SK-N-SH (cell line): ENCODE data around the gene C12orf75. TPM values are rescaled to one million over a fixed set of nuclear protein-coding genes. Genes with fewer than 3 reads are reported as not detected.

Experiments
- CTCF ChIA-PET: fragments of 300-600, 350-600 bp; formaldehyde crosslinking; extraction: SDS; loops from one replicate; lab custom pipeline; 2021; lab: Yijun Ruan, JAX
- POLR2A ChIA-PET: fragments of 350-600 bp; sonication (Branson Sonifier 250); formaldehyde crosslinking; extraction: SDS; loops from one replicate; lab custom pipeline; 2020; ENCODE audit warnings: antibody characterized with exemption, inconsistent platforms; lab: Yijun Ruan, JAX
- DNase-seq: peaks from one replicate; pipeline ENCODE4 v3.0.0; 2012
- H2AFZ ChIP-seq: fragments of 200-600 bp; sonication (generic); 2 replicates; pipeline ENCODE4 v1.8.1; 2016; ENCODE audit warnings: antibody characterized with exemption, mild to moderate bottlenecking, low read depth
- H3F3A ChIP-seq: fragments of 200-600 bp; sonication (generic); replicated peaks from 2 replicates; pipeline ENCODE3; 2016; ENCODE audit warnings: antibody characterized with exemption, mild to moderate bottlenecking; ENCODE audit not compliant: insufficient read depth
- H3K27ac ChIP-seq, 2 experiments: fragments of 200-500 bp in 1 of 2; fragments of 200-600 bp in 1 of 2; sonication (Bioruptor generic) in 1 of 2; sonication (generic), shearing (Covaris generic) in 1 of 2; 2 replicates each; pipeline versions ENCODE4 v1.5.1 to v1.6.1; 2014 to 2016; ENCODE audit warnings: low read depth in 2 of 2, inconsistent platforms in 1 of 2, low read length in 1 of 2, mild to moderate bottlenecking in 1 of 2, mixed read lengths in 1 of 2
- H3K27me3 ChIP-seq: fragments of 200-600 bp; sonication (generic), shearing (Covaris generic); 2 replicates; pipeline ENCODE4 v1.6.1; 2016; ENCODE audit warnings: mixed run types; ENCODE audit not compliant: insufficient read depth
- H3K36me3 ChIP-seq, 2 experiments: fragments of 200-500 bp in 1 of 2; fragments of 200-600 bp in 1 of 2; sonication (Bioruptor generic) in 1 of 2; sonication (generic) in 1 of 2; replicated peaks in 1 of 2; 2 replicates each; pipeline versions ENCODE3 to v1.5.1; 2014 to 2016; ENCODE audit warnings: low read length in 1 of 2, mild to moderate bottlenecking in 1 of 2; ENCODE audit not compliant: insufficient read depth in 2 of 2, control insufficient read depth in 1 of 2
- H3K4me1 ChIP-seq, 2 experiments: fragments of 200-500 bp in 1 of 2; fragments of 200-600 bp in 1 of 2; sonication (Bioruptor generic) in 1 of 2; sonication (generic), shearing (Covaris generic) in 1 of 2; 2 replicates each; pipeline versions ENCODE4 v1.5.1 to v1.6.1; 2014 to 2016; ENCODE audit warnings: low read depth in 1 of 2, low read length in 1 of 2, mixed run types in 1 of 2; ENCODE audit not compliant: insufficient read depth in 2 of 2, control insufficient read depth in 1 of 2
- H3K4me2 ChIP-seq: fragments of 200-600 bp; sonication (generic), shearing (Covaris generic); 2 replicates; pipeline ENCODE4 v1.6.1; 2017; ENCODE audit warnings: mixed run types
- H3K4me3 ChIP-seq, 2 experiments: fragments of 200-500 bp in 1 of 2; fragments of 200-600 bp in 1 of 2; sonication (Bioruptor generic) in 1 of 2; sonication (generic), shearing (Covaris generic) in 1 of 2; 2 replicates each; pipeline versions ENCODE4 v1.5.1 to v1.8.1; 2014 to 2016; ENCODE audit warnings: low read depth in 2 of 2, inconsistent platforms in 1 of 2, low read length in 1 of 2, mild to moderate bottlenecking in 1 of 2, mixed read lengths in 1 of 2, moderate library complexity in 1 of 2
- H3K79me2 ChIP-seq: fragments of 200-600 bp; sonication (generic); 2 replicates; pipeline ENCODE4 v1.8.1; 2017; ENCODE audit warnings: mild to moderate bottlenecking; ENCODE audit not compliant: insufficient read depth
- H3K9ac ChIP-seq: fragments of 200-600 bp; sonication (generic); 2 replicates; pipeline ENCODE4 v1.6.1; 2017; ENCODE audit warnings: mixed run types
- H3K9me2 ChIP-seq: fragments of 200-600 bp; sonication (generic); 2 replicates; pipeline ENCODE4 v1.6.1; 2017; ENCODE audit warnings: mixed run types
- H3K9me3 ChIP-seq: fragments of 200-600 bp; sonication (generic); 2 replicates; pipeline ENCODE4 v1.6.1; 2017; ENCODE audit warnings: mixed run types, mild to moderate bottlenecking, moderate library complexity
- H4K20me1 ChIP-seq: fragments of 200-600 bp; sonication (generic); 2 replicates; pipeline ENCODE4 v1.6.1; 2017; ENCODE audit warnings: mild to moderate bottlenecking, mixed run types; ENCODE audit not compliant: insufficient read depth
- CHD2 ChIP-seq: fragments of 150-350 bp; IDR thresholded peaks from 2 replicates; pipeline ENCODE4 v1.6.1; 2018; ENCODE audit warnings: low read length; ENCODE audit not compliant: partially characterized antibody
- FOSL2 ChIP-seq: IDR thresholded peaks from 2 replicates; pipeline ENCODE4 v1.4.0; 2012; ENCODE audit warnings: low read depth, mild to moderate bottlenecking, moderate library complexity, borderline replicate concordance
- GATA2 ChIP-seq: sonication (generic); formaldehyde crosslinking; IDR thresholded peaks from 2 replicates; pipeline ENCODE4 v1.5.0; 2020; ENCODE audit warnings: mild to moderate bottlenecking, missing genetic modification reagents
- JUND ChIP-seq: IDR thresholded peaks from 2 replicates; pipeline ENCODE4 v1.4.0; 2012
- MEF2A ChIP-seq: IDR thresholded peaks from 2 replicates; pipeline ENCODE4 v1.4.0; 2012; ENCODE audit warnings: low read depth, borderline replicate concordance
- MXI1 ChIP-seq: IDR thresholded peaks from 2 replicates; pipeline ENCODE4 v1.6.1; 2012; ENCODE audit warnings: mild to moderate bottlenecking, low read depth, low read length, improper control_type of control experiment
- NFIC ChIP-seq: IDR thresholded peaks from 2 replicates; pipeline ENCODE4 v1.4.0; 2012; ENCODE audit warnings: borderline replicate concordance
- NRF1 ChIP-seq: IDR thresholded peaks from 2 replicates; pipeline ENCODE4 v1.6.1; 2012; ENCODE audit warnings: low read depth, mild to moderate bottlenecking, low read length
- POLR2AphosphoS5 ChIP-seq: IDR thresholded peaks from 2 replicates; pipeline ENCODE4 v1.6.1; 2012; ENCODE audit warnings: low read depth, low read length
- RAD21 ChIP-seq: IDR thresholded peaks from 2 replicates; pipeline ENCODE4 v1.6.1; 2012; ENCODE audit warnings: mild to moderate bottlenecking, low read length
- RFX5 ChIP-seq: IDR thresholded peaks from 2 replicates; pipeline ENCODE4 v1.6.1; 2012; ENCODE audit warnings: mild to moderate bottlenecking, improper control_type of control experiment, low read length
- SIN3A ChIP-seq: IDR thresholded peaks from 2 replicates; pipeline ENCODE4 v1.6.1; 2012; ENCODE audit warnings: low read depth, mild to moderate bottlenecking, low read length, moderate library complexity, borderline replicate concordance
- SMC3 ChIP-seq: IDR thresholded peaks from 2 replicates; pipeline ENCODE4 v1.6.1; 2012; ENCODE audit warnings: low read depth, low read length, improper control_type of control experiment
- TEAD4 ChIP-seq: IDR thresholded peaks from 2 replicates; pipeline ENCODE4 v1.4.0; 2012; ENCODE audit warnings: mild to moderate bottlenecking, borderline replicate concordance; ENCODE audit not compliant: insufficient read depth
- YY1 ChIP-seq: IDR thresholded peaks from 2 replicates; pipeline ENCODE4 v1.4.0; 2012; ENCODE audit warnings: low read depth, mild to moderate bottlenecking
- WGBS: methylation state at CpG from one replicate; pipeline ENCODE4 v1.1.6; 2017; ENCODE audit warnings: low lambda C conversion rate; 5-methylcytosine and 5-hydroxymethylcytosine counted together
- polyA plus RNA-seq, 3 experiments: library from polyadenylated mRNA; depleted of rRNA; stranded (reverse); fragments of >200 nt; gene quantifications; 2 replicates each; pipeline ENCODE4 v1.2.3, GENCODE V29; 2012
- TF ChIP-seq, protein P1 (sequence below): fragments of 200-600 bp; sonication (generic); IDR thresholded peaks from 2 replicates; pipeline ENCODE4 v1.6.1; 2017; ENCODE audit warnings: antibody characterized with exemption, mild to moderate bottlenecking, moderate library complexity
- TF ChIP-seq, protein P2 (sequence below): IDR thresholded peaks from 2 replicates; pipeline ENCODE4 v1.4.0; 2012; ENCODE audit warnings: low read depth

The C12orf75 gene
- polyA plus RNA-seq, 1 of the 3 experiments (the other 2 are of a cell fraction) = 221 TPM

DNA sequence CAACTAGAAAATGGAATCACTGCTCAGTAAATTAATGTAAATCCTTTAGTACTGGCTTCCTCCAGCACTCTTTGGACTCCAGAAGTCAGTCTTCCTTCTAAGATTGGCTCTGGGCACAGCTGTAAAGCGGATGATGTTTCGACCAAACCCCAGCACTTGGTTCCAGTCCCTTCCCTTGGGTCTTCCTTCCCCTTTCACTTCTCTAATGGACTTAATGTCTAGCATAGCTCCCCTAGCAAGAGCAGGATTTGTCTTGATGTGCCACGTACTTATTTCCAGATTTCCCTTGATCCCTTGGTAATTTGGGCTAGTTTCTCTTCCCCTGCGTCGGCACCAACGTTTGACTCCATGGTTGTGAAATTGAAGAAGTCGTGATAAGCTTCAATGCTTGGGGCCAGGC, 28.3 kb downstream of the C12orf75 start:
- H3K9ac ChIP-seq = no peak overlapping the region
- H3K4me1 ChIP-seq = no peaks in the 10 kb centered on the region; a peak in 1 of 4 replicates
- H4K20me1 ChIP-seq = peaks cover 74% of the 10 kb centered on the region
- peaks cover 3 to 59% of the 10 kb centered on the region in 2 experiments for H3K36me3 ChIP-seq
- H3K27me3 ChIP-seq = no peaks in the 10 kb centered on the region
- ChIA-PET POLR2A (no interaction called here), CTCF (interaction anchor here (1.0 to 1.5 kb wide), 2 partner anchors 25 to 187 kb away, joined by 3 read pairs; no protein-coding TSS in a partner anchor)
- peaks cover 100% of the 10 kb centered on the region for H3K79me2 ChIP-seq
- no peak for TF ChIP-seq YY1
- no peak for TF ChIP-seq RFX5
- TF ChIP-seq JUND = no peak
- no peak for TF ChIP-seq NFIC
- H3K4me3 ChIP-seq = no peak overlapping the region
- H3F3A ChIP-seq = peaks cover 52% of the 10 kb centered on the region
- no peak overlapping the region for H3K27ac ChIP-seq
- no peak overlapping the region for H3K4me2 ChIP-seq
- H3K9me3 ChIP-seq = no peaks in the 10 kb centered on the region
- WGBS = 95% methylated on average over 7 of the region's 7 CpGs
- DNase-seq = no peak
- no peaks in the 10 kb centered on the region for H3K9me2 ChIP-seq
- no peak overlapping the region for H2AFZ ChIP-seq

DNA sequence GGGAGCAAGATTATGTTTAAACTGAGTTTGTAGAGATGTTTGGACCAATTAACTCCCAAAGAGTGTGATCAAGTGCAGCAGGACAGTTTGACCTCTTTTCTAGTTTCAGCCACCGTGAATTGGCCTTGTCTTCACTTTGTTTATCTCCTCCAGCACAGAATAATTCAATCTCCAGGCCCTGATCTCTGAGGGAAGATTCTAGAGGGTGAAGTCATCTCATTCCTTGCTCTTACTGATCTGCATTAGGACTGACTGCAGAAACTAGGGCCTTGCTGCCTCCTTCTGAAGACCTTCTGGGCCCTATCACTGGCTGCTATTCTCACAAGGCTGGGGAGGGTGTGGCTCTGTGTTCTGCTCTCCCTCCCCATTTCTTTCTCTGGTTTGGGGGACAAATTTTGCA, 29.4 kb downstream of the C12orf75 start:
- CTCF ChIA-PET = no interaction called here
- TF ChIP-seq FOSL2 (no peak), JUND (no peak), RAD21 (no peak), YY1 (no peak), POLR2AphosphoS5 (no peak), CHD2 (no peak), SMC3 (no peak), MEF2A (no peak), SIN3A (no peak), TEAD4 (no peak), MXI1 (no peak), RFX5 (no peak), NFIC (no peak), GATA2 (CRISPR knock-in tag) (no peak), NRF1 (no peak)
- TF ChIP-seq, protein P1, sequence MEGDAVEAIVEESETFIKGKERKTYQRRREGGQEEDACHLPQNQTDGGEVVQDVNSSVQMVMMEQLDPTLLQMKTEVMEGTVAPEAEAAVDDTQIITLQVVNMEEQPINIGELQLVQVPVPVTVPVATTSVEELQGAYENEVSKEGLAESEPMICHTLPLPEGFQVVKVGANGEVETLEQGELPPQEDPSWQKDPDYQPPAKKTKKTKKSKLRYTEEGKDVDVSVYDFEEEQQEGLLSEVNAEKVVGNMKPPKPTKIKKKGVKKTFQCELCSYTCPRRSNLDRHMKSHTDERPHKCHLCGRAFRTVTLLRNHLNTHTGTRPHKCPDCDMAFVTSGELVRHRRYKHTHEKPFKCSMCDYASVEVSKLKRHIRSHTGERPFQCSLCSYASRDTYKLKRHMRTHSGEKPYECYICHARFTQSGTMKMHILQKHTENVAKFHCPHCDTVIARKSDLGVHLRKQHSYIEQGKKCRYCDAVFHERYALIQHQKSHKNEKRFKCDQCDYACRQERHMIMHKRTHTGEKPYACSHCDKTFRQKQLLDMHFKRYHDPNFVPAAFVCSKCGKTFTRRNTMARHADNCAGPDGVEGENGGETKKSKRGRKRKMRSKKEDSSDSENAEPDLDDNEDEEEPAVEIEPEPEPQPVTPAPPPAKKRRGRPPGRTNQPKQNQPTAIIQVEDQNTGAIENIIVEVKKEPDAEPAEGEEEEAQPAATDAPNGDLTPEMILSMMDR = no peak
- TF ChIP-seq, protein P2, sequence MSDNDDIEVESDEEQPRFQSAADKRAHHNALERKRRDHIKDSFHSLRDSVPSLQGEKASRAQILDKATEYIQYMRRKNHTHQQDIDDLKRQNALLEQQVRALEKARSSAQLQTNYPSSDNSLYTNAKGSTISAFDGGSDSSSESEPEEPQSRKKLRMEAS = no peak
- TF ChIP-seq, all 33 proteins: peak for 0
- no peak overlapping the region for H3K27ac ChIP-seq
- H3K4me2 ChIP-seq = no peak overlapping the region
- peaks cover 100% of the 10 kb centered on the region for H3K79me2 ChIP-seq
- no peak for DNase-seq
- no peaks in the 10 kb centered on the region for H3K9me2 ChIP-seq
- H3K4me1 ChIP-seq = no peaks in the 10 kb centered on the region; a peak in 1 of 4 replicates
- peaks cover 3 to 65% of the 10 kb centered on the region in 2 experiments for H3K36me3 ChIP-seq
- no peak overlapping the region for H3K4me3 ChIP-seq
- no peaks in the 10 kb centered on the region for H3K9me3 ChIP-seq
- no peaks in the 10 kb centered on the region for H3K27me3 ChIP-seq
- peaks cover 74% of the 10 kb centered on the region for H4K20me1 ChIP-seq
- H3F3A ChIP-seq = peaks cover 53% of the 10 kb centered on the region
- H3K9ac ChIP-seq = no peak overlapping the region
- 46% methylated on average over 1 of the region's 1 CpG for WGBS
- POLR2A ChIA-PET = no interaction called here
- no peak overlapping the region for H2AFZ ChIP-seq
